Keratinocyte (primary cell): ENCODE data around the gene NOL7. TPM values are rescaled to one million over a fixed set of nuclear protein-coding genes. Genes with fewer than 3 reads are reported as not detected.

Experiments
- DNase-seq: peaks from one replicate; pipeline ENCODE4 v3.0.0-alpha.2; 2011; ENCODE audit warnings: low read depth, missing footprints, low spot score
- FAIRE-seq: peaks from 2 replicates; lab custom pipeline; 2011; peaks lifted over from hg19 to GRCh38; lab: Jason Lieb, UNC
- H2AFZ ChIP-seq: 2 replicates; pipeline ENCODE4 v1.6.0; 2012; ENCODE audit warnings: low read length, control low read depth, inconsistent platforms; ENCODE audit not compliant: control insufficient read depth
- H3K27ac ChIP-seq: 2 replicates; pipeline ENCODE4 v1.5.1; 2011; ENCODE audit warnings: low read length; ENCODE audit not compliant: control insufficient read depth, insufficient read depth
- H3K27me3 ChIP-seq: 3 replicates; pipeline ENCODE4 v1.6.0; 2011; ENCODE audit warnings: low read length; ENCODE audit not compliant: control insufficient read depth, insufficient read depth; ENCODE audit errors: extremely low read depth
- H3K36me3 ChIP-seq, 2 experiments: 2 replicates in 1 of 2; 3 replicates in 1 of 2; pipeline ENCODE4 v1.5.1; 2011; ENCODE audit warnings: low read length in 2 of 2, mild to moderate bottlenecking in 1 of 2; ENCODE audit not compliant: control insufficient read depth in 2 of 2, insufficient read depth in 2 of 2; ENCODE audit errors: extremely low read depth in 1 of 2
- H3K4me1 ChIP-seq: 3 replicates; pipeline ENCODE4 v1.5.1; 2011; ENCODE audit warnings: low read length; ENCODE audit not compliant: control insufficient read depth, insufficient read depth; ENCODE audit errors: extremely low read depth
- H3K4me2 ChIP-seq: 3 replicates; pipeline ENCODE4 v1.6.0; 2011; ENCODE audit warnings: low read depth, low read length; ENCODE audit not compliant: control insufficient read depth, insufficient read depth; ENCODE audit errors: extremely low read depth
- H3K4me3 ChIP-seq, 3 experiments: fragments of 200-600 bp in 1 of 3; sonication (generic) in 1 of 3; 2 replicates in 2 of 3; 3 replicates in 1 of 3; pipeline ENCODE4 v1.5.1; 2011 to 2016; ENCODE audit warnings: low read length in 3 of 3, mild to moderate bottlenecking in 3 of 3, control low read depth in 2 of 3, inconsistent platforms in 1 of 3, low read depth in 1 of 3, mixed read lengths in 1 of 3, mixed run types in 1 of 3, moderate library complexity in 1 of 3; ENCODE audit not compliant: control insufficient read depth in 2 of 3, insufficient read depth in 2 of 3; ENCODE audit errors: extremely low read depth in 1 of 3
- H3K79me2 ChIP-seq: 2 replicates; pipeline ENCODE4 v1.6.0; 2012; ENCODE audit warnings: low read length; ENCODE audit not compliant: control insufficient read depth, insufficient read depth
- H3K9ac ChIP-seq: 3 replicates; pipeline ENCODE4 v1.6.0; 2011; ENCODE audit warnings: low read length; ENCODE audit not compliant: control insufficient read depth, insufficient read depth; ENCODE audit errors: extremely low read depth
- H3K9me1 ChIP-seq: 3 replicates; pipeline ENCODE4 v1.6.0; 2011; ENCODE audit warnings: low read length; ENCODE audit not compliant: control insufficient read depth, insufficient read depth; ENCODE audit errors: extremely low read depth
- H3K9me3 ChIP-seq: 2 replicates; pipeline ENCODE4 v1.5.1; 2012; ENCODE audit warnings: low read depth, low read length; ENCODE audit not compliant: control insufficient read depth
- H4K20me1 ChIP-seq: 3 replicates; pipeline ENCODE4 v1.6.0; 2011; ENCODE audit warnings: low read length; ENCODE audit not compliant: control insufficient read depth, insufficient read depth; ENCODE audit errors: extremely low read depth
- CTCF ChIP-seq, 3 experiments: IDR thresholded peaks in 1 of 3; conservative IDR thresholded peaks in 1 of 3; optimal IDR thresholded peaks in 1 of 3; 2 replicates in 2 of 3; 3 replicates in 1 of 3; pipeline versions ENCODE3 to v1.5.1; 2011; ENCODE audit warnings: low read length in 3 of 3, mild to moderate bottlenecking in 3 of 3, moderate library complexity in 2 of 3, control low read depth in 1 of 3, inconsistent platforms in 1 of 3; ENCODE audit not compliant: insufficient read depth in 2 of 3; ENCODE audit errors: extremely low read depth in 1 of 3
- EZH2 ChIP-seq: IDR thresholded peaks from one replicate; pipeline ENCODE4 v1.6.1; 2012; ENCODE audit warnings: inconsistent platforms, mild to moderate bottlenecking, low read length, moderate library complexity
- dilution Hi-C: fragments of 300-500 bp; cut with MboI; formaldehyde crosslinking; loops from one replicate; pipeline ENCODE4 v1.7.0; 2020; ENCODE audit warnings: low sequenced_read_pairs; ENCODE audit not compliant: extremely low pct_ligation_motif_present
- polyA plus RNA-seq, 5 experiments: library from polyadenylated mRNA; depleted of rRNA in 3 of 5; stranded (reverse) in 3 of 5; stranded (forward) in 1 of 5; unstranded in 1 of 5; fragments of >200 nt; gene quantifications; 1 replicate in 1 of 5; 2 replicates in 3 of 5; 3 replicates in 1 of 5; pipeline versions ENCODE4 v1.2.1 to v1.2.3, GENCODE V29; 2011 to 2012; ENCODE audit warnings: missing spikeins in 2 of 5, low read depth in 1 of 5, low replicate concordance in 1 of 5

Gene NOL7
- polyA plus RNA-seq, 1 donor (not counting 4 experiments of a cell fraction or from before 2014, with no cell fraction given) = 45.3 TPM

- dilution Hi-C loops = no loop called here
Observed at GRCh38 chr6:13638626-13639025, 23.5 kb downstream of the NOL7 start.

GRCh38 chr6:13641315-13641714 lies 26.2 kb downstream of the NOL7 start:
- Histone ChIP-seq H3K4me1 (no peaks in the 10 kb centered on the region), H3K79me2 (no peaks in the 10 kb centered on the region), H4K20me1 (no peaks in the 10 kb centered on the region), H3K4me2 (no peak overlapping the region), H3K4me3 (no peak overlapping the region), H3K27me3 (no peaks in the 10 kb centered on the region), H3K9me1 (no peaks in the 10 kb centered on the region), H3K27ac (no peak overlapping the region), H2AFZ (no peak overlapping the region), H3K9ac (no peak overlapping the region), H3K9me3 (no peaks in the 10 kb centered on the region), H3K36me3 (peaks cover 4 to 16% of the 10 kb centered on the region in 2 experiments)
- FAIRE-seq (no peak), DNase-seq (no peak)
- TF ChIP-seq CTCF (optimal IDR thresholded peaks at IDR 0.05 in 1 of 3, IDR thresholded peaks at IDR 0.05 in 1 of 3, conservative IDR thresholded peaks at IDR 0.05 in 1 of 3; ENCODE audit: extremely low read depth in 1 of 3, insufficient read depth in 2 of 3, low read length in 3 of 3) = no peak
- TF ChIP-seq EZH2 = no peak
- dilution Hi-C loops = no loop called here

More at GRCh38 chr6:13638626-13639025, 23.5 kb downstream of the NOL7 start:
- no peak overlapping the region for H2AFZ ChIP-seq
- no peak overlapping the region for H3K9ac ChIP-seq
- H3K4me3 ChIP-seq = no peak overlapping the region
- H3K4me2 ChIP-seq = no peak overlapping the region
- FAIRE-seq (no peak), DNase-seq (no peak)
- peaks cover 6 to 13% of the 10 kb centered on the region in 2 experiments for H3K36me3 ChIP-seq
- H4K20me1 ChIP-seq = no peaks in the 10 kb centered on the region
- H3K9me1 ChIP-seq = no peaks in the 10 kb centered on the region
- no peak overlapping the region for H3K27ac ChIP-seq
- H3K27me3 ChIP-seq = no peaks in the 10 kb centered on the region
- TF ChIP-seq CTCF (optimal IDR thresholded peaks at IDR 0.05 in 1 of 3, IDR thresholded peaks at IDR 0.05 in 1 of 3, conservative IDR thresholded peaks at IDR 0.05 in 1 of 3; ENCODE audit: extremely low read depth in 1 of 3, insufficient read depth in 2 of 3, low read length in 3 of 3) (no peak), EZH2 (no peak)
- H3K79me2 ChIP-seq = no peaks in the 10 kb centered on the region
- H3K4me1 ChIP-seq = no peaks in the 10 kb centered on the region
- H3K9me3 ChIP-seq = no peaks in the 10 kb centered on the region
